HepG2 (cell line): ENCODE data around the gene UNC5A. TPM values are rescaled to one million over a fixed set of nuclear protein-coding genes. Genes with fewer than 3 reads are reported as not detected.

Source experiments
- ATAC-seq: fragments of 200-7000 bp; cut with Tn5 transposase; 3 replicates; pipeline ENCODE4 v1.9.1; 2020; ENCODE audit warnings: mild to moderate bottlenecking, moderate library complexity
- BruUV-seq: library from RNA; stranded (reverse); fragments of 400-500 nt; replicated peaks from 2 replicates; lab custom pipeline; 2021; lab: Mats Ljungman, UMichigan
- CTCF ChIA-PET: fragments of 300-600 bp; formaldehyde crosslinking; extraction: SDS; loops from one replicate; lab custom pipeline; 2021; ENCODE audit warnings: low total read pairs, inconsistent platforms, low intra/inter-chr PET ratio; lab: Yijun Ruan, JAX
- POLR2A ChIA-PET: fragments of 350-600 bp; sonication (Branson Sonifier 250); formaldehyde crosslinking; loops from one replicate; lab custom pipeline; 2020; ENCODE audit warnings: antibody characterized with exemption, inconsistent platforms; lab: Yijun Ruan, JAX
- DNase-seq: peaks from one replicate; pipeline ENCODE4 v3.0.0-alpha.2; 2015; ENCODE audit warnings: low spot score
- FAIRE-seq: peaks from 3 replicates; lab custom pipeline; 2011; peaks lifted over from hg19 to GRCh38; lab: Jason Lieb, UNC
- H2AFZ ChIP-seq: one replicate; pipeline ENCODE4 v1.6.1; 2011; ENCODE audit warnings: low read length, inconsistent platforms
- H3K27ac ChIP-seq: fragments of 300-600 bp; 3 replicates; pipeline ENCODE4 v1.8.0; 2011; ENCODE audit warnings: mixed run types, mild to moderate bottlenecking, mixed read lengths, low read length, inconsistent platforms; ENCODE audit not compliant: insufficient read depth; ENCODE audit errors: extremely low read length
- H3K27me3 ChIP-seq, 2 experiments: fragments of 200-600 bp in 1 of 2; 2 replicates in 1 of 2; 3 replicates in 1 of 2; pipeline versions ENCODE4 v1.6.0 to v1.8.0; 2011; ENCODE audit warnings: low read length in 2 of 2, mild to moderate bottlenecking in 2 of 2, moderate library complexity in 2 of 2, inconsistent platforms in 1 of 2; ENCODE audit not compliant: insufficient read depth in 2 of 2, control insufficient read depth in 1 of 2
- H3K36me3 ChIP-seq, 2 experiments: fragments of 200-600 bp in 1 of 2; replicated peaks in 1 of 2; 2 replicates in 1 of 2; 3 replicates in 1 of 2; pipeline versions ENCODE4 v1.5.1 to v1.8.0; 2011; ENCODE audit warnings: low read length in 2 of 2, inconsistent platforms in 1 of 2; ENCODE audit not compliant: insufficient read depth in 2 of 2, control insufficient read depth in 1 of 2
- H3K4me1 ChIP-seq: 2 replicates; pipeline ENCODE4 v1.5.1; 2012; ENCODE audit warnings: low read length, inconsistent platforms; ENCODE audit not compliant: insufficient read depth
- H3K4me2 ChIP-seq: 2 replicates; pipeline ENCODE4 v1.6.0; 2011; ENCODE audit warnings: low read depth, low read length, inconsistent platforms
- H3K4me3 ChIP-seq, 3 experiments: fragments of 200-600 bp in 1 of 3; sonication (generic), shearing (Covaris generic) in 1 of 3; replicated peaks in 1 of 3; 2 replicates each; pipeline ENCODE4 v1.5.1; 2011 to 2016; ENCODE audit warnings: low read length in 3 of 3, inconsistent platforms in 2 of 3, low read depth in 2 of 3, mild to moderate bottlenecking in 2 of 3, control low read depth in 1 of 3, mixed read lengths in 1 of 3; ENCODE audit not compliant: insufficient read depth in 1 of 3
- H3K79me2 ChIP-seq: one replicate; pipeline ENCODE4 v1.6.1; 2011; ENCODE audit warnings: low read length, inconsistent platforms; ENCODE audit not compliant: insufficient read depth
- H3K9ac ChIP-seq: 2 replicates; pipeline ENCODE4 v1.6.0; 2011; ENCODE audit warnings: mild to moderate bottlenecking, low read depth, low read length, inconsistent platforms; ENCODE audit not compliant: insufficient read depth
- H3K9me3 ChIP-seq: 2 replicates; pipeline ENCODE4 v1.5.1; 2012; ENCODE audit warnings: mild to moderate bottlenecking, low read length
- H4K20me1 ChIP-seq: 2 replicates; pipeline ENCODE4 v1.6.0; 2011; ENCODE audit warnings: inconsistent platforms, mild to moderate bottlenecking, low read length, moderate library complexity; ENCODE audit not compliant: insufficient read depth
- EEA1 ChIP-seq: sonication (generic); formaldehyde crosslinking; IDR thresholded peaks from 2 replicates; pipeline ENCODE4 v1.5.1; 2020; ENCODE audit warnings: mild to moderate bottlenecking, missing genetic modification reagents, borderline replicate concordance
- ETS1 ChIP-seq: sonication (generic); formaldehyde crosslinking; IDR thresholded peaks from 2 replicates; pipeline ENCODE4 v1.4.0; 2020; ENCODE audit warnings: missing genetic modification reagents
- NFAT5 ChIP-seq: sonication (generic); formaldehyde crosslinking; IDR thresholded peaks from 2 replicates; pipeline ENCODE4 v1.4.0; 2020; ENCODE audit warnings: missing genetic modification reagents
- ZMYM2 ChIP-seq: sonication (generic); formaldehyde crosslinking; IDR thresholded peaks from 2 replicates; pipeline ENCODE4 v1.8.0; 2022; ENCODE audit warnings: mild to moderate bottlenecking, missing genetic modification reagents
- ZNF629 ChIP-seq: sonication (generic); formaldehyde crosslinking; conservative IDR thresholded peaks from 2 replicates; pipeline ENCODE4 v1.5.0; 2020; ENCODE audit warnings: missing genetic modification reagents
- ZNF704 ChIP-seq: sonication (generic); formaldehyde crosslinking; IDR thresholded peaks from 2 replicates; pipeline ENCODE4 v1.8.1; 2023; ENCODE audit warnings: mild to moderate bottlenecking, inconsistent platforms, moderate library complexity, missing genetic modification reagents, borderline replicate concordance
- WGBS: methylation state at CpG from one replicate; pipeline ENCODE4 v1.1.6; 2017; ENCODE audit warnings: low lambda C conversion rate; 5-methylcytosine and 5-hydroxymethylcytosine counted together
- in situ Hi-C: cut with HindIII; loops from 2 replicates; pipeline ENCODE4 v1.10.0; 2017; ENCODE audit warnings: low pct_unique_long_range_greater_than_20kb; ENCODE audit not compliant: extremely low pct_ligation_motif_present
- intact Hi-C: fragments of 100-400 bp; cut with micrococcal nuclease; formaldehyde crosslinking; loops from one replicate; pipeline ENCODE4 v1.10.0; 2022; ENCODE audit not compliant: unreplicated experiment
- polyA plus RNA-seq, 8 experiments: library from polyadenylated mRNA; depleted of rRNA in 3 of 8; stranded (reverse) in 7 of 8; unstranded in 1 of 8; fragments of >200 nt; fragmentation: Illumina TruSeq in 4 of 8; extraction: Trizol in 4 of 8; gene quantifications; 2 replicates each; pipeline versions ENCODE4 v1.2.1 to v1.2.3, GENCODE V29; 2011 to 2016; ENCODE audit warnings: low read depth in 4 of 8, missing spikeins in 1 of 8, mixed read lengths in 1 of 8; ENCODE audit not compliant: insufficient read depth in 1 of 8
- total RNA-seq, 5 experiments: library from RNA; depleted of rRNA; stranded (reverse); fragments of >200 nt; fragmentation: Illumina TruSeq; extraction: Trizol; gene quantifications; 2 replicates each; pipeline ENCODE4 v1.2.3, GENCODE V29; 2016; ENCODE audit warnings: low read depth in 1 of 5

UNC5A gene
- total and polyA plus RNA-seq, 2 of the 13 experiments (the other 11 are each of a cell fraction or from before 2014, with no cell fraction given) = not detected

GRCh38 chr5:176875783-176876505 lies 65.6 kb downstream of the UNC5A start:
- Histone ChIP-seq H4K20me1 (no peaks in the 10 kb centered on the region), H3K4me1 (peaks cover 8% of the 10 kb centered on the region; the same call in 1 of the 2 replicates), H3K27me3 (peaks cover 28 to 77% of the 10 kb centered on the region in 2 experiments; a peak in 4 of 5 replicates), H3K4me3 (no peak overlapping the region), H3K9ac (no peak overlapping the region), H2AFZ (no peak overlapping the region), H3K27ac (no peak overlapping the region), H3K4me2 (no peak overlapping the region), H3K9me3 (no peaks in the 10 kb centered on the region), H3K36me3 (no peaks in the 10 kb centered on the region), H3K79me2 (no peaks in the 10 kb centered on the region)
- 9% methylated on average over 11 of the region's 27 CpGs for WGBS
- FAIRE-seq (no peak), ATAC-seq (no peak), DNase-seq (no peak)
- in situ Hi-C loops (no loop called here), intact Hi-C loops (no loop called here)
- BruUV-seq = no TSS peak
- ChIA-PET POLR2A (interaction anchor here (1.4 kb wide), 1 partner anchor 229 kb away, joined by 3 read pairs; the partner anchor contains the start of gene TSPAN17), CTCF (no interaction called here)
- no peak for TF ChIP-seq ZNF704

- peaks cover 28 to 85% of the 10 kb centered on the region in 2 experiments; a peak in 4 of 5 replicates for H3K27me3 ChIP-seq
- peaks cover 8% of the 10 kb centered on the region; the same call in 1 of the 2 replicates for H3K4me1 ChIP-seq
- H3K9me3 ChIP-seq = no peaks in the 10 kb centered on the region
- no peak for FAIRE-seq
- 33% methylated on average over 12 of the region's 24 CpGs for WGBS
- DNase-seq = no peak
- in situ Hi-C loops = no loop called here
- no peak overlapping the region for H3K4me3 ChIP-seq
- H3K79me2 ChIP-seq = no peaks in the 10 kb centered on the region
- H3K36me3 ChIP-seq = no peaks in the 10 kb centered on the region
- H3K4me2 ChIP-seq = no peak overlapping the region
- ATAC-seq = no peak
- ChIA-PET CTCF (no interaction called here), POLR2A (no interaction called here)
- no TSS peak for BruUV-seq
- no peak overlapping the region for H2AFZ ChIP-seq
- intact Hi-C loops = no loop called here
- H3K9ac ChIP-seq = no peak overlapping the region
- H3K27ac ChIP-seq = no peak overlapping the region
- no peaks in the 10 kb centered on the region for H4K20me1 ChIP-seq
- TF ChIP-seq EEA1 (no peak), ETS1 (CRISPR knock-in tag) (no peak), ZNF629 (CRISPR knock-in tag) (no peak), ZMYM2 (CRISPR knock-in tag) (no peak), NFAT5 (CRISPR knock-in tag) (no peak)
Observed at GRCh38 chr5:176876506-176877431, 66.4 kb downstream of the UNC5A start.
